Stimulated activated naive B cell treated with anti-CD40 and anti-IgM and Interleukin-4, amounts not matched to agents 10 μg/mL and 1 μg/mL and 100 μg/mL, for 72 hours (primary cell): ENCODE data around the gene GPR146.

Experiments used
- ATAC-seq, 2 donors: fragments of 150-1000 bp; cut with Tn5 transposase; replicated peaks; 2 replicates each; pipeline ENCODE4 v1.10.0; 2021; ENCODE audit warnings: moderate library complexity in 1 of 2
- DNase-seq: peaks from one replicate; pipeline ENCODE4 v3.0.0; 2021
- H3K27ac Mint-ChIP-seq: one replicate; pipeline ENCODE4 v1.8.0; 2022; ENCODE audit warnings: mild to moderate bottlenecking, mixed read lengths
- H3K27me3 Mint-ChIP-seq, 2 donors: one replicate each; pipeline ENCODE4 v1.8.0; 2022; ENCODE audit warnings: mixed read lengths in 2 of 2
- H3K36me3 Mint-ChIP-seq, 2 donors: one replicate each; pipeline ENCODE4 v1.8.0; 2022; ENCODE audit warnings: mixed read lengths in 2 of 2, mild to moderate bottlenecking in 1 of 2
- H3K4me1 Mint-ChIP-seq, 2 donors: one replicate each; pipeline ENCODE4 v1.8.0; 2022; ENCODE audit warnings: mixed read lengths in 2 of 2, mild to moderate bottlenecking in 1 of 2
- H3K4me3 Mint-ChIP-seq, 2 donors: one replicate each; pipeline ENCODE4 v1.8.0; 2022; ENCODE audit warnings: mild to moderate bottlenecking in 2 of 2, mixed read lengths in 2 of 2, moderate library complexity in 1 of 2
- H3K9me3 Mint-ChIP-seq, 2 donors: one replicate each; pipeline ENCODE4 v1.8.0; 2022; ENCODE audit warnings: mixed read lengths in 2 of 2, mild to moderate bottlenecking in 1 of 2

GPR146 gene

DNA sequence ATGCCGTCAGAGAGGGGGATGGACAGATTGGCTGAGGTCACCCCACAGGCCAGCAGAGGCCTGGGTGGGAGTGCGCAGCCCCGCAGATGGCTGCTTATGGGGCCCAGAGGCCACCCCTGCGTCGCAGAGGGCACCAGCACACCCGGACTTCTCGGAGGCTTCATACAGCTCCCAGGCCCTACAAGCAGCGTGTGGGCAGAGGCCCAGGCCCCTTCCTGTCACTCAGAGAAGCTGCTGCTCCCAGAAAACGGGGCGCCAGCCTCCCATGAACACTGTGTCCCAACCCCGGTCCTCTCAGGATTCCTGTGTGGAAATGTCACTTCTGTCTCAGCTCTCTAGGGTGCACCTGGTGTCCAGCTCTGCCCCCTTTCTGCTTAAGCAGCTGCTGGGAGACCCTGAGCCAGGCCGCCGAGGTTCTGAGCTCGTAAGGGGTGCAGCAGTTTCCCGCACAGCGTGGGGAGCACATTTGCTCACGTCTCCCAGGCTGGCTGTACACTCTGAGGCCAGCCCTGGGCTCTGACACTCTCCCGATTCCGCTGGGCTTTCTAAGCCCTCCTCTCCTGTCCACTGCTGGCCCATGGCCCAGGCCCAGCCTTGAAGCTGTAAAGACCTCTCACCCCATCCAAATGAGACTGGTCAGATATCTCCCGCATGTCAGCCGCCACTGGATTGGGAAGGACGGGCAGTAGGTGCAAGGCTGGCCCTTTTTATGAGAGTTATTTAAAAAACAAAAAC, 6.8 kb downstream of the GPR146 start:
- Mint-ChIP-seq H3K4me3 (no peak overlapping the region), H3K27ac (no peak overlapping the region), H3K27me3 (peaks cover 40 to 61% of the 10 kb centered on the region in 2 donors), H3K9me3 (no peaks in the 10 kb centered on the region), H3K4me1 (peaks cover 39 to 56% of the 10 kb centered on the region in 2 donors), H3K36me3 (peaks cover 16 to 29% of the 10 kb centered on the region in 2 donors)
- ATAC-seq (no peak), DNase-seq (no peak)

DNA sequence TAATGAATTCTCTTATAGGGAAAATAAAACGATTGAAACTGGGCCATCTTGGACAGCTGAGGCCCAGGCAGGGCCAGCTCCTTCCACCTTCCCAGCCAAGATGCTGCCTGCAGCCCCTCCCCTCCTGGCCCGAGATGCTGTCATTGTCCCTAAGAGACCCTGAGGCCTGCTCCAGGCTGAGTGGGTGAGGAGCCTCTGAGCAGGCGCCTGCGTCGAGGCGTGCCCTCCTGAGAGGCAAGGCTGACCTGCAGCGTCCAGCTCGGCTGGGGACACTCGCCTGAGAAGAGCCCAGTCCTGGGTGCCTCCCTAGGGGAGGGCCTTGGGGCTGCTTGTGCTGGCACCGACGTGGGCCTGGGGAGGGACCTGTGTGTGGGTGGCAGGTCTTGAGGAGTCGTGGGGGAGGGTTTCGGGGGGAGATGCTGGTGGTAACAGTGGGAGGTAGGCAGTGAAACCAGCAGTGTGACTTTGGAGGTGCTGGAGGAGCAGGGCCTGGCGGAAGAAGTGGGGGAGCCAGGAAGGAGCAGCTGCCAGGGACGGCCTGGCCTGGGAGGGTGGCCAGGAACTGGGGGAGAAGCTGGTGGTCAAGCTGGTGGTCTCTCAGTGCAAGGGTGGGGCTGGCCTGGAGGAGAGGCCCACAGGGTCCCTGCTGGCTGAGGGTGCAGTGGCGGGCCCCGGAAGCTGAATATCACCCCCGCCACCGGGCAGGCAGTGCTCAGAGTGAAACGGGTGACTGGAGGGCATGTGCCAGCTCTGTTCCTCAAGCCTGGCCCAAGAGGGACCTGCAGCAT, 7.9 kb downstream of the GPR146 start:
- no peak for DNase-seq
- Mint-ChIP-seq H3K4me1 (peaks cover 44 to 62% of the 10 kb centered on the region in 2 donors), H3K36me3 (peaks cover 21 to 33% of the 10 kb centered on the region in 2 donors), H3K4me3 (no peak overlapping the region), H3K27ac (peak overlapping the region; percentile 67), H3K9me3 (no peaks in the 10 kb centered on the region), H3K27me3 (peaks cover 45 to 67% of the 10 kb centered on the region in 2 donors)
- ATAC-seq: no peak

- Mint-ChIP-seq H3K27me3 (peaks cover 41 to 75% of the 10 kb centered on the region in 2 donors), H3K36me3 (peaks cover 29 to 41% of the 10 kb centered on the region in 2 donors), H3K4me1 (peaks cover 45 to 58% of the 10 kb centered on the region in 2 donors), H3K27ac (no peak overlapping the region), H3K9me3 (no peaks in the 10 kb centered on the region), H3K4me3 (no peak overlapping the region)
- DNase-seq (no peak), ATAC-seq (no peak)
Measured at GRCh38 chr7:1053002-1053411, 8.7 kb downstream of the GPR146 start.

DNA sequence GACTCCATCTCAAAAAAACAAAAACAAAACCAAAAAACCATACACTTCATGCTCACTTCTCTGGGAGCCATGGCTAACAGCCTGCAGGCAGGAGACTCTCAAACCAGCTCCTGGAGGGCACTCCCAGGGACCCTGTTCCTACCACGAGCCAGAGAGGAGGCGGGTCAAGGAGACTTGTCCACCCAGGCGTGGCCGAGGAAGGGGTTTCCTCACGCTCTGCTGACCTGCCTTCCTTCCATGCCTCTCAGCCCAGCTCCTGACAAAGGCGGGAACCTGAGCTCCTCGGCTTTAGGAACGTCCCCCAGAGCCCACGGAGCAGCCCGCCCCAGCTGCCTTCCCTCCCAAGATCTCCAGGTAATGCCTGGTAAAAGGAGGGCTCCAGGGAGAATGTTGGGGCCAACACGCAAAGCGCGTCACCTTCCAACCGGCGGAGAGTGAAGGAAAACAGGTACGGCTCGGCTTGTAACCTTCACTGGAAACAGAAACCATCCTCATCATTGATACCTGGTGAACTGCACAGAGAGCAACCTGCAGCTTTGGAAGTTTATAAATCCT, 9.5 kb downstream of the GPR146 start:
- Mint-ChIP-seq H3K27me3 (peaks cover 49 to 82% of the 10 kb centered on the region in 2 donors), H3K27ac (no peak overlapping the region), H3K36me3 (peaks cover 36 to 50% of the 10 kb centered on the region in 2 donors), H3K4me3 (no peak overlapping the region), H3K9me3 (no peaks in the 10 kb centered on the region), H3K4me1 (peaks cover 39 to 54% of the 10 kb centered on the region in 2 donors)
- ATAC-seq (no peak), DNase-seq (no peak)

DNA sequence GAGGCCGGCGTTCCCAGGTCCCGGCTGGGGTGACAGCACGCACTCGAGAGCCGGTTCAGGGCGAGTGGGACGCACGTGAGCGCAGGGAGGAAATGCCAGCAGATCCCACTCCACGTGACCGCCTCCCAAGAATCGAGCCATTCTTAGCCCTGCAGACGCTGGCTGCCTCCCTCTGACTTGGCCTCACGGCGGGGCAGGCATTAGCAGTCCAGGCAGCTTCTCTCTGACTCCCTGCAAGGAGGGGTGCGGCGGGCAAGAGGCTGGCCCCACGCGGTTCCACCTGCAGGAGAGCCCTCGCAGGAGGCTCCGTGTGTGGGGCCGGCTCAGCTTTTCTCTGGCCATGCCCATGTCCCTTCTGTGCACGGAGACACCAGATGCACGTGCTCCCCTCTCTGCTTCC, 10.1 kb downstream of the GPR146 start:
- peaks cover 36 to 54% of the 10 kb centered on the region in 2 donors for H3K4me1 Mint-ChIP-seq
- no peaks in the 10 kb centered on the region for H3K9me3 Mint-ChIP-seq
- H3K27me3 Mint-ChIP-seq: peaks cover 49 to 83% of the 10 kb centered on the region in 2 donors
- H3K27ac Mint-ChIP-seq: no peak overlapping the region
- ATAC-seq (no peak), DNase-seq (no peak)
- peak overlapping the region in 1 of 2 donors; percentile 83 for H3K4me3 Mint-ChIP-seq
- H3K36me3 Mint-ChIP-seq: peaks cover 35 to 53% of the 10 kb centered on the region in 2 donors

- H3K4me3 Mint-ChIP-seq: peak overlapping the region; percentile 79 to 83
- peak overlapping the region; percentile 86 for H3K27ac Mint-ChIP-seq
- peaks cover 48 to 79% of the 10 kb centered on the region in 2 donors for H3K27me3 Mint-ChIP-seq
- peaks cover 34 to 55% of the 10 kb centered on the region in 2 donors for H3K36me3 Mint-ChIP-seq
- peaks cover 34 to 54% of the 10 kb centered on the region in 2 donors for H3K4me1 Mint-ChIP-seq
- DNase-seq: no peak
- H3K9me3 Mint-ChIP-seq: no peaks in the 10 kb centered on the region
- ATAC-seq: peak; percentile 75 to 76
Measured at GRCh38 chr7:1054861-1055450, 10.6 kb downstream of the GPR146 start.

GRCh38 chr7:1055491-1055955, 11.2 kb downstream of the GPR146 start:
- H3K36me3 Mint-ChIP-seq: peaks cover 32 to 52% of the 10 kb centered on the region in 2 donors
- no peaks in the 10 kb centered on the region for H3K9me3 Mint-ChIP-seq
- H3K4me1 Mint-ChIP-seq: peaks cover 38 to 56% of the 10 kb centered on the region in 2 donors
- DNase-seq (no peak), ATAC-seq (peak; percentile 17 to 22)
- peaks cover 46 to 73% of the 10 kb centered on the region in 2 donors for H3K27me3 Mint-ChIP-seq
- peak overlapping the region; percentile 86 for H3K27ac Mint-ChIP-seq
- peak overlapping the region; percentile 79 to 83 for H3K4me3 Mint-ChIP-seq

DNA sequence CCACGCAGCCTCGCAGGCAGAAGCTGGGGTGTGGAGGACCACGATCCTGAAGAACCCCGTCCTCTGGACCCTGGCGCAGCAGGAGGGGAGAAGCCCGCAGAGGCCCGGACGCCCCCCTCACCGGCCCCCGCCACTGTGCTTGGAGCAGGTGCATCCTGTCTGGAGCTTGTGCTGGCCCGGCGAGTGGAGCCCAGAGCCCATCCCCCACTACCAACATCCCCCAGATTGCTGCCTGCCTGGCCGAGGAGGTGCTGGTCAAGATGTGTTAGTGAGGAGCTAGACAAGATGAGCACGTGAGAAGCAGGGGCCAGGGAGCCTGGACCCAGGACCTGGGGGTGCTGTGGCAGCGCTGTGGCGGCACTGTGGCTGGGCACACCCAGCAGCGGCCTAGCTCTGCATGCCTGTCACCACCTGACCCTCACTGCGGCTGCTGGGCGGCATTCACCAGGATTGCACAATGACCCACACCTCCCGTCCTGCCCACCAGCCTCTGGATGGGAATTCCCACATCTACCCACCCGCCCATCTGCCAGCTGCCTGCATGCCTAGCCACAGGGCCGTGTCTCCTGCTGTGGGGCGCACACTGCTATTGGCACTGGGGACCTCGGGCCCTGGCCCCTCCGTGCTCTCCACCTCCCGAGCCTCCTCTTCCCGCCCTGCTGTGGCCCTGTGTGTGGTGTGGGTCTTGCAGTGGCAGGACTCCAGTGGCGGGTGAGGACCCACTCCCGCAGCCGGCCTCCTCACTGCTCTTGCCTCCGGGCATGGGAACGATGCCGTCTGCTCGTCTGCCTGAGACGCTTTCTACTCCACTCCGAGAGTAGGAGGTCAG, 11.8 kb downstream of the GPR146 start:
- peak overlapping the region; percentile 79 to 83 for H3K4me3 Mint-ChIP-seq

DNA sequence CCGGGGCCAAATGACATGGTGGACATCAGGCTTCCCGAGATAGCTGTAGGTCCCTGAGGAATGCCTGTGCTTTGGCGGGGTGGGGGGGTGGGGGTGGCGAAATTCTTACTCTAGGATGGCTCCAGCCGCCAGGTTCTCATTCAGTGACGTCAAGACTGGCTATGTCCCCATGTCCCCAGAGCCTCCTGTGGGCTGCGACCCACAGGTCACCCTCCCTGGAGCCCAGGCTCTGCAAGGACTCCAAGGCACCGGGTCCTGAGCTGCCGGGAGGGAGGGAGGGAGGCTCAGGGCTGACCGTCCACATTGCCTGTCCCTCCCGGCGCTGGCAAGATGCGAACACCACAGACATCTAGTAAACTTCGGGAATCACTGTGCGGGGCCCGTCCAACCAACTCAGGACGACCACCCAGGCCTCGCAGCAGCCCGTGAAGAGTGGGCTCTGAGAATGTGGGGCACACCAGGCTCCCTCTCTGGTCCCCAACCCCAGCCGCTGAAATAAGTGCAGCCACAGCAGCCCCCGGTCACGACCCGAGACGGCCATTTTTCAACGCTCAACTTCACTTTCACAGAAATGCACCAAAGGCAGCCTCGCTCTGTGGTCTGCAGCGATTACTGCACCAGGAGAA, 12.6 kb downstream of the GPR146 start:
- DNase-seq (no peak), ATAC-seq (no peak)
- peaks cover 48 to 64% of the 10 kb centered on the region in 2 donors for H3K4me1 Mint-ChIP-seq
- H3K36me3 Mint-ChIP-seq: peaks cover 37 to 49% of the 10 kb centered on the region in 2 donors
- no peaks in the 10 kb centered on the region for H3K9me3 Mint-ChIP-seq
- no peak overlapping the region for H3K27ac Mint-ChIP-seq
- peaks cover 39 to 60% of the 10 kb centered on the region in 2 donors for H3K27me3 Mint-ChIP-seq
- H3K4me3 Mint-ChIP-seq: peak overlapping the region in 1 of 2 donors; percentile 83

More for the DNA sequence above, 11.8 kb downstream of the GPR146 start:
- ATAC-seq (peak; percentile 13 to 16), DNase-seq (no peak)
- Mint-ChIP-seq H3K27ac (peak overlapping the region; percentile 37), H3K9me3 (no peaks in the 10 kb centered on the region), H3K27me3 (peaks cover 46 to 67% of the 10 kb centered on the region in 2 donors), H3K36me3 (peaks cover 32 to 52% of the 10 kb centered on the region in 2 donors), H3K4me1 (peaks cover 41 to 62% of the 10 kb centered on the region in 2 donors)

DNA sequence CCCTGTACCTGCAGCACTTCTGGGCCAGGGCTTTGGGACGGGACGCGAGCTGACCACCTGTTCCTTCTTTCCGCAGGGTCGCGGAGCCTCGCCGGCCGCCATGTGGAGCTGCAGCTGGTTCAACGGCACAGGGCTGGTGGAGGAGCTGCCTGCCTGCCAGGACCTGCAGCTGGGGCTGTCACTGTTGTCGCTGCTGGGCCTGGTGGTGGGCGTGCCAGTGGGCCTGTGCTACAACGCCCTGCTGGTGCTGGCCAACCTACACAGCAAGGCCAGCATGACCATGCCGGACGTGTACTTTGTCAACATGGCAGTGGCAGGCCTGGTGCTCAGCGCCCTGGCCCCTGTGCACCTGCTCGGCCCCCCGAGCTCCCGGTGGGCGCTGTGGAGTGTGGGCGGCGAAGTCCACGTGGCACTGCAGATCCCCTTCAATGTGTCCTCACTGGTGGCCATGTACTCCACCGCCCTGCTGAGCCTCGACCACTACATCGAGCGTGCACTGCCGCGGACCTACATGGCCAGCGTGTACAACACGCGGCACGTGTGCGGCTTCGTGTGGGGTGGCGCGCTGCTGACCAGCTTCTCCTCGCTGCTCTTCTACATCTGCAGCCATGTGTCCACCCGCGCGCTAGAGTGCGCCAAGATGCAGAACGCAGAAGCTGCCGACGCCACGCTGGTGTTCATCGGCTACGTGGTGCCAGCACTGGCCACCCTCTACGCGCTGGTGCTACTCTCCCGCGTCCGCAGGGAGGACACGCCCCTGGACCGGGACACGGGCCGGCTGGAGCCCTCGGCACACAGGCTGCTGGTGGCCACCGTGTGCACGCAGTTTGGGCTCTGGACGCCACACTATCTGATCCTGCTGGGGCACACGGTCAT, 13.3 kb downstream of the GPR146 start:
- ATAC-seq (no peak), DNase-seq (no peak)
- H3K27me3 Mint-ChIP-seq: peaks cover 35 to 53% of the 10 kb centered on the region in 2 donors
- no peaks in the 10 kb centered on the region for H3K9me3 Mint-ChIP-seq
- H3K4me1 Mint-ChIP-seq: peaks cover 53 to 72% of the 10 kb centered on the region in 2 donors
- H3K36me3 Mint-ChIP-seq: peaks cover 36 to 50% of the 10 kb centered on the region in 2 donors
- no peak overlapping the region for H3K4me3 Mint-ChIP-seq
- H3K27ac Mint-ChIP-seq: no peak overlapping the region

GRCh38 chr7:1058311-1058710, 14.0 kb downstream of the GPR146 start:
- ATAC-seq (no peak), DNase-seq (no peak)
- H3K36me3 Mint-ChIP-seq: peaks cover 41 to 55% of the 10 kb centered on the region in 2 donors
- no peak overlapping the region for H3K27ac Mint-ChIP-seq
- H3K27me3 Mint-ChIP-seq: peaks cover 35 to 56% of the 10 kb centered on the region in 2 donors
- no peaks in the 10 kb centered on the region for H3K9me3 Mint-ChIP-seq
- no peak overlapping the region for H3K4me3 Mint-ChIP-seq
- peaks cover 59 to 78% of the 10 kb centered on the region in 2 donors for H3K4me1 Mint-ChIP-seq

DNA sequence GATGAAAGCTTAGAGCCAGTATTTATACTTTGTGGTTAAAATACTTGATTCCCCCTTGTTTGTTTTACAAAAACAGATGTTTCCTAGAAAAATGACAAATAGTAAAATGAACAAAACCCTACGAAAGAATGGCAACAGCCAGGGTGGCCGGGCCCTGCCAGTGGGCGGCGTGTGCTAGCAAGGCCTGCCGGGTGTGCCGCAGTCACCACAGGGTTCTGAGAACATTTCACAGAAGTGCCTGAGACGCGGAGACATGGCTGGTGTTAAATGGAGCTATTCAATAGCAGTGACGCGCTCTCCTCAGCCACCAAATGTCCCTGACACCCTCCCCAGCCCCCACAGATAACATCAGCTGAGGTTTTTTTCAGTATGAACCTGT, 14.5 kb downstream of the GPR146 start:
- H3K27ac Mint-ChIP-seq: no peak overlapping the region
- H3K27me3 Mint-ChIP-seq: peaks cover 39 to 59% of the 10 kb centered on the region in 2 donors
- no peak for ATAC-seq
- H3K36me3 Mint-ChIP-seq: peaks cover 46 to 60% of the 10 kb centered on the region in 2 donors
- H3K4me3 Mint-ChIP-seq: no peak overlapping the region
- peaks cover 63 to 82% of the 10 kb centered on the region in 2 donors for H3K4me1 Mint-ChIP-seq
- no peak for DNase-seq
- H3K9me3 Mint-ChIP-seq: no peaks in the 10 kb centered on the region
